Measurements from ENCODE around the gene RERE. TPM values are rescaled to one million over a fixed set of nuclear protein-coding genes. Genes with fewer than 3 reads are reported as not detected.

RERE gene
- total RNA-seq, 1 donor from 2014 or later: 88.5 TPM

DNA sequence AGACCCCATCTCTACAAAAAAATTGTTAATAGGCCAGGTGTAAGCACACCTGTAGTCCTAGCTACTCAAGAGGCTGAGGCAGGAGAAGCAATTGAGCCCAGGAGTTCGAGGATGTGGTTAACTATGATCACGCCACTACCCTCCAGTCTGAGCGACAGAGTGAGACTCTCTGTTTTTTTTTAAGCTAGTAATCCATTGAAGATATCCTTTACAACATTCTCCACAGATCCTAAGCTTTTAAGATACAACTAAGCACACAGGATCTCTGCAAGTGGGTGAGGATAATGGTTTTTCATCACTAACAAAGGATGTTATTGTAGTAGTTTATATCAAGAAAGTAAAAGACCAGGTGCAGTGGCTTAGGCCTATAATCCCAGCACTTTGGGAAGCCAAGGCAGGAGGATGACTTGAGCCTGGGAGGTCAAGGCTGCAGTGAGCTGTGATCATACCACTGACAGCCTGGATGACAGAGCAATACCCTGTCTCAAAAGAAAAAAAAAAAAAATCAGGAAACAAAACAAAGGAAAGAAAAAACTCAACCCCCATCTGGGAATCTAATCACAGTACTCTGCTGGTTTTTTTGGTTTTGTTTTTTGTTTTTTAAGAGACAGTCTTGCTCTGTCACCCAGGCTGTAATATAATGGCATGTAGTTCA lies 166.1 kb downstream of the RERE start:
- intact Hi-C loops (cut with DNase I): no loop called here

DNA sequence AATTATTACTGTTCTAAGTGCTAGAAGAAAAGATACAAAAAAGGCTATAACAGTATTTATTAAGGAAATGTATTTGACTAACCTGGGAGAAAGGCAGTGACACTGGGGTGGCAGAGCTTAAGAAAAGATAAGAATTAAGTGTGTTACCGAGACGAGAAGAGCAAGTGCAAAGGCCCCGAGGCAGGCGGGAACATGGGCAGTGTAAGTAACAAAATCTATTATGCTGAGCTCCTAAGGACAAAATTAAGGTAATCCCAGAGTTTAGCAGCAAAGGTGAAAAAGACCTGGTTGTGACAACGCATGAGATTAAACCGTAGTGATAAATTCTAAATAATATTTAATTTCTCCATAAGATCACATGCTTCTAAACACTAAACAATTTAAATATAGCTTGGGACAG lies 167.6 kb downstream of the RERE start:
- H3K27me3 ChIP-seq (ENCODE audit: low read depth): no peaks in the 10 kb centered on the region
- H3K36me3 ChIP-seq: no peaks in the 10 kb centered on the region
- DNase-seq: no peak
- no peak for ATAC-seq
- no peak for TF ChIP-seq CTCF (IDR thresholded peaks at IDR 0.05)
- no peak overlapping the region for H3K4me3 ChIP-seq
- intact Hi-C loops (cut with DNase I): no loop called here
- peaks cover 47% of the 10 kb centered on the region for H3K4me1 ChIP-seq
- H3K9me3 ChIP-seq: no peaks in the 10 kb centered on the region
- no peak overlapping the region for H3K27ac ChIP-seq

More for the DNA sequence above, 166.1 kb downstream of the RERE start:
- peak in 1 of 2 donors; percentile 12 for ATAC-seq
- Histone ChIP-seq H3K4me3 (no peak overlapping the region), H3K36me3 (peaks cover 11% of the 10 kb centered on the region), H3K9me3 (no peaks in the 10 kb centered on the region), H3K4me1 (peaks cover 42% of the 10 kb centered on the region), H3K27ac (no peak overlapping the region), H3K27me3 (ENCODE audit: low read depth) (no peaks in the 10 kb centered on the region)
- no peak for TF ChIP-seq CTCF (IDR thresholded peaks at IDR 0.05)
- no peak for DNase-seq

- Histone ChIP-seq H3K4me1 (peaks cover 48% of the 10 kb centered on the region), H3K27me3 (ENCODE audit: low read depth) (no peaks in the 10 kb centered on the region)
- no peak for TF ChIP-seq CTCF (IDR thresholded peaks at IDR 0.05)
Measured at GRCh38 chr1:8649027-8649426, 168.4 kb downstream of the RERE start.

DNA sequence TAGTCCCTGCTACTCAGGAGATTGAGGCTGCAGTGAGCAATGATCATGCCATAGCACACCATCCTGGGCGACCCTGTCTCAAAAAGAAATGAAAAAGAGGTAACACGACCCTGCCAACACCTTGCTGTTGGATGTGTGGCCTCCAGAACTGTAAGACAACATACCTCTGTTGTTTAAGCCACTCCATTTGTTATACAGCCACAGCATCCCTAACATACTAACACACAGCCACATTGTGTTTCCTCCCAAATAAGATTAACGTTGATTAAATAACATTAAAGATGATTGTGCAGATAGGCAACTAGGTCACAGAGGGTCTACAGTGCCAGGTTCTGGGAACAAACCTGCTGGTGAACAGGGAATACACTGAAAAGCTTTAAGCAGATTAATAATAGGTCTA lies 170.4 kb downstream of the RERE start:
- intact Hi-C loops (cut with DNase I): no loop called here
- H3K4me1 ChIP-seq: peaks cover 43% of the 10 kb centered on the region
- no peaks in the 10 kb centered on the region for H3K27me3 ChIP-seq (ENCODE audit: low read depth)
- DNase-seq (no peak), ATAC-seq (no peak)
- H3K27ac ChIP-seq: no peak overlapping the region
- no peaks in the 10 kb centered on the region for H3K36me3 ChIP-seq
- no peaks in the 10 kb centered on the region for H3K9me3 ChIP-seq
- no peak overlapping the region for H3K4me3 ChIP-seq
- no peak for TF ChIP-seq CTCF (IDR thresholded peaks at IDR 0.05)

More at GRCh38 chr1:8649027-8649426, 168.4 kb downstream of the RERE start:
- intact Hi-C loops (cut with DNase I): no loop called here
- no peaks in the 10 kb centered on the region for H3K36me3 ChIP-seq
- DNase-seq (no peak), ATAC-seq (no peak)
- H3K9me3 ChIP-seq: no peaks in the 10 kb centered on the region
- no peak overlapping the region for H3K27ac ChIP-seq
- H3K4me3 ChIP-seq: no peak overlapping the region

DNA sequence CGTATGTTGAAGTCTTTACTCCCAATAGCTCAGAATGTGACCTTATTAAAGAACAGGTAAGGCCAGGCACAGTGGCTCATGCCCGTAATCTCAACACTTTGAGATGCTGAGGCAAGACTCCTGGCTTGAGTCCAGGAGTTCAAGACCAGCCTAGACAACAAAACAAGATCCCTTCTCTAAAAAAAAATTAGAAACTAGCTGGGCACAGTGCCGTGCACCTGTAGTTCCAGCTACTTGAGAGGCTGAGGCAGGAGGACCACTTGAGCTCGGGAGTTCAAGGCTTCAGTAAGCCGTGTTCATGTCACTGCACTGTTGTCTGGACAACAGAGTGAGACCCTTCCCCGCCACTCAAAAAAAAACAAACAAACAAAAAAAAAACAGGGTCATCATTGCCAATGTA lies 171.3 kb downstream of the RERE start:
- ATAC-seq: peak; percentile 48 to 59

More for the DNA sequence above, 171.3 kb downstream of the RERE start:
- intact Hi-C loops (cut with DNase I): no loop called here
- H3K27me3 ChIP-seq (ENCODE audit: low read depth): no peaks in the 10 kb centered on the region
- peaks cover 37% of the 10 kb centered on the region for H3K4me1 ChIP-seq
- H3K36me3 ChIP-seq: no peaks in the 10 kb centered on the region
- no peak for DNase-seq
- no peak for TF ChIP-seq CTCF (IDR thresholded peaks at IDR 0.05)
- H3K4me3 ChIP-seq: no peak overlapping the region
- H3K27ac ChIP-seq: no peak overlapping the region
- no peaks in the 10 kb centered on the region for H3K9me3 ChIP-seq

Measured in lower lobe of right lung (tissue), 2 donors.